ENCODE results near the gene PRXL2A. TPM values are rescaled to one million over a fixed set of nuclear protein-coding genes. Genes with fewer than 3 reads are reported as not detected.

Gene PRXL2A
- total and polyA plus RNA-seq, 10 of the 15 experiments (the other 5 are each of a cell fraction or from before 2014, with no cell fraction given): 2.8 to 15.6 (median 11.1) TPM

- intact Hi-C loops (cut with micrococcal nuclease; ENCODE audit: unreplicated experiment) (no loop called here), in situ Hi-C loops (cut with MboI) (no loop called here)
- FAIRE-seq (no peak), ATAC-seq (peak; percentile 24), DNase-seq (ENCODE audit: low read depth, low spot score) (no peak)
- no TSS peak for BruUV-seq (replicated peaks)
- POLR2A ChIA-PET: interaction anchor here (0.6 to 3.5 kb wide), 8 partner anchors 10 to 78 kb away, joined by 3 to 46 read pairs (median 4); no protein-coding TSS in a partner anchor
- Histone ChIP-seq H3K27me3 (replicated peaks in 1 of 2; ENCODE audit: control insufficient read depth in 2 of 2, insufficient read depth in 2 of 2, low read length in 1 of 2) (no peaks in the 10 kb centered on the region), H3K4me1 (ENCODE audit: control insufficient read depth, insufficient read depth, low read length) (peaks cover 85% of the 10 kb centered on the region), H3K9ac (ENCODE audit: control insufficient read depth, insufficient read depth, low read length) (0 out of 2 replicates have a peak overlapping the region, but pooled peaks have one; percentile 35), H3K9me3 (replicated peaks; ENCODE audit: control insufficient read depth, insufficient read depth, low read length) (no peaks in the 10 kb centered on the region), H3K4me3 (peak overlapping the region; percentile 19), H3K27ac (ENCODE audit: control insufficient read depth, insufficient read depth) (peak overlapping the region; percentile 48), H4K20me1 (ENCODE audit: control insufficient read depth, insufficient read depth) (no peaks in the 10 kb centered on the region; the same call in 1 of the 2 replicates), H2AFZ (ENCODE audit: control insufficient read depth, low read depth, low read length) (no peak overlapping the region), H3K4me2 (ENCODE audit: control insufficient read depth, insufficient read depth) (peak overlapping the region; percentile 75), H3K79me2 (ENCODE audit: control insufficient read depth, insufficient read depth, low read length) (peaks cover 98% of the 10 kb centered on the region), H3K36me3 (ENCODE audit: control insufficient read depth in 2 of 2, insufficient read depth in 2 of 2, low read length in 1 of 2) (peaks cover 0 to 2% of the 10 kb centered on the region in 2 experiments; a peak in 2 of 4 replicates)
- 14% methylated on average over 5 of the region's 5 CpGs for WGBS (ENCODE audit: insufficient coverage, insufficient replicate concordance, low lambda C conversion rate, missing lambda C conversion rate)
- RAD21 ChIA-PET (ENCODE audit: unreplicated experiment): interaction anchor here (0.5 to 21.4 kb wide), 10 partner anchors 7 to 731 kb away, joined by 3 to 412 read pairs (median 17); no protein-coding TSS in a partner anchor
- SMC1A ChIA-PET (ENCODE audit: uncharacterized antibody, unreplicated experiment): interaction anchor here (0.9 to 36.0 kb wide), 10 partner anchors 7 to 78 kb away, joined by 3 to 1038 read pairs (median 8); no protein-coding TSS in a partner anchor
- CTCF ChIA-PET: interaction anchor here (1.0 to 21.5 kb wide), 8 partner anchors 9 to 136 kb away, joined by 3 to 402 read pairs (median 6); no protein-coding TSS in a partner anchor
- TF ChIP-seq, protein P1, sequence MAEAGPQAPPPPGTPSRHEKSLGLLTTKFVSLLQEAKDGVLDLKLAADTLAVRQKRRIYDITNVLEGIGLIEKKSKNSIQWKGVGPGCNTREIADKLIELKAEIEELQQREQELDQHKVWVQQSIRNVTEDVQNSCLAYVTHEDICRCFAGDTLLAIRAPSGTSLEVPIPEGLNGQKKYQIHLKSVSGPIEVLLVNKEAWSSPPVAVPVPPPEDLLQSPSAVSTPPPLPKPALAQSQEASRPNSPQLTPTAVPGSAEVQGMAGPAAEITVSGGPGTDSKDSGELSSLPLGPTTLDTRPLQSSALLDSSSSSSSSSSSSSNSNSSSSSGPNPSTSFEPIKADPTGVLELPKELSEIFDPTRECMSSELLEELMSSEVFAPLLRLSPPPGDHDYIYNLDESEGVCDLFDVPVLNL (IDR thresholded peaks at IDR 0.05; ENCODE audit: low read depth, low read length): no peak
- 0 out of 2 replicates have a peak, but pooled peaks have one; percentile 41 for TF ChIP-seq TCF12 (IDR thresholded peaks at IDR 0.05; ENCODE audit: low read depth, low read length)
- no peak for TF ChIP-seq FOXM1 (IDR thresholded peaks at IDR 0.05; ENCODE audit: low read depth, low read length)
- TF ChIP-seq HSF1 (IDR thresholded peaks at IDR 0.05; ENCODE audit: low read depth, low read length): no peak
- TF ChIP-seq NFIC (IDR thresholded peaks at IDR 0.05; ENCODE audit: low read depth, low read length): peak; percentile 55
- TF ChIP-seq ATF7 (IDR thresholded peaks at IDR 0.05; ENCODE audit: low read depth): peak; percentile 62
- TF ChIP-seq CBX5 (IDR thresholded peaks at IDR 0.05; ENCODE audit: low read depth): no peak
- TF ChIP-seq HCFC1 (IDR thresholded peaks at IDR 0.05; ENCODE audit: low read length): no peak
- no peak for TF ChIP-seq CHD2 (IDR thresholded peaks at IDR 0.05; ENCODE audit: borderline replicate concordance, low read depth, low read length)
- TF ChIP-seq ZBED1 (IDR thresholded peaks at IDR 0.05; ENCODE audit: borderline replicate concordance): no peak
- TF ChIP-seq NR2C1 (IDR thresholded peaks at IDR 0.05): no peak
- TF ChIP-seq, protein P2, sequence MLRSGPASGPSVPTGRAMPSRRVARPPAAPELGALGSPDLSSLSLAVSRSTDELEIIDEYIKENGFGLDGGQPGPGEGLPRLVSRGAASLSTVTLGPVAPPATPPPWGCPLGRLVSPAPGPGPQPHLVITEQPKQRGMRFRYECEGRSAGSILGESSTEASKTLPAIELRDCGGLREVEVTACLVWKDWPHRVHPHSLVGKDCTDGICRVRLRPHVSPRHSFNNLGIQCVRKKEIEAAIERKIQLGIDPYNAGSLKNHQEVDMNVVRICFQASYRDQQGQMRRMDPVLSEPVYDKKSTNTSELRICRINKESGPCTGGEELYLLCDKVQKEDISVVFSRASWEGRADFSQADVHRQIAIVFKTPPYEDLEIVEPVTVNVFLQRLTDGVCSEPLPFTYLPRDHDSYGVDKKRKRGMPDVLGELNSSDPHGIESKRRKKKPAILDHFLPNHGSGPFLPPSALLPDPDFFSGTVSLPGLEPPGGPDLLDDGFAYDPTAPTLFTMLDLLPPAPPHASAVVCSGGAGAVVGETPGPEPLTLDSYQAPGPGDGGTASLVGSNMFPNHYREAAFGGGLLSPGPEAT (IDR thresholded peaks at IDR 0.05; ENCODE audit: low read depth): peak; percentile 53; the same call in 1 of the 2 replicates
- TF ChIP-seq, protein P3, sequence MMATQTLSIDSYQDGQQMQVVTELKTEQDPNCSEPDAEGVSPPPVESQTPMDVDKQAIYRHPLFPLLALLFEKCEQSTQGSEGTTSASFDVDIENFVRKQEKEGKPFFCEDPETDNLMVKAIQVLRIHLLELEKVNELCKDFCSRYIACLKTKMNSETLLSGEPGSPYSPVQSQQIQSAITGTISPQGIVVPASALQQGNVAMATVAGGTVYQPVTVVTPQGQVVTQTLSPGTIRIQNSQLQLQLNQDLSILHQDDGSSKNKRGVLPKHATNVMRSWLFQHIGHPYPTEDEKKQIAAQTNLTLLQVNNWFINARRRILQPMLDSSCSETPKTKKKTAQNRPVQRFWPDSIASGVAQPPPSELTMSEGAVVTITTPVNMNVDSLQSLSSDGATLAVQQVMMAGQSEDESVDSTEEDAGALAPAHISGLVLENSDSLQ (IDR thresholded peaks at IDR 0.05): 0 out of 2 replicates have a peak, but pooled peaks have one; percentile 20
- TF ChIP-seq ZNF207 (IDR thresholded peaks at IDR 0.05; ENCODE audit: borderline replicate concordance): no peak
- peak; percentile 15; the same call in 1 of the 2 replicates for TF ChIP-seq JUNB (IDR thresholded peaks at IDR 0.05)
- peak; percentile 62 to 71; a peak in 3 of 4 replicates for TF ChIP-seq IKZF2 (IDR thresholded peaks at IDR 0.05)
Measured at GRCh38 chr10:80462981-80463741, 54.8 kb downstream of the PRXL2A start.

All from GM12878 (cell line).